Neural progenitor cell (in vitro differentiated cells): Measurements from ENCODE around the gene TMEM161B. TPM values are rescaled to one million over a fixed set of nuclear protein-coding genes. Genes with fewer than 3 reads are reported as not detected.
"Not testable (repeated sequence)": the region's sequence is repeated elsewhere in the genome, so short reads cannot be mapped to it uniquely, and the experiment has no call there.

Source experiments
- DNase-seq: peaks from one replicate; pipeline ENCODE4 v3.0.0-alpha.2; 2016; ENCODE audit warnings: low spot score
- H2AFZ ChIP-seq: fragments of 200-600 bp; sonication (generic); replicated peaks from 2 replicates; pipeline ENCODE4 v1.6.1; 2016; ENCODE audit warnings: antibody characterized with exemption
- H3F3A ChIP-seq: fragments of 200-600 bp; sonication (generic); 2 replicates; pipeline ENCODE4 v1.6.1; 2016; ENCODE audit warnings: antibody characterized with exemption, low read depth
- H3K27ac ChIP-seq: fragments of 200-600 bp; sonication (generic); 2 replicates; pipeline ENCODE4 v1.5.1; 2016; ENCODE audit warnings: mild to moderate bottlenecking
- H3K27me3 ChIP-seq: fragments of 200-600 bp; sonication (generic); 2 replicates; pipeline ENCODE4 v1.6.1; 2016; ENCODE audit warnings: mild to moderate bottlenecking, moderate library complexity
- H3K36me3 ChIP-seq: fragments of 200-600 bp; sonication (generic); 2 replicates; pipeline ENCODE4 v1.5.1; 2016
- H3K4me1 ChIP-seq: fragments of 200-600 bp; sonication (generic); 2 replicates; pipeline ENCODE4 v1.6.1; 2016; ENCODE audit warnings: mixed run types
- H3K4me2 ChIP-seq: fragments of 200-600 bp; sonication (generic); 2 replicates; pipeline ENCODE4 v1.6.1; 2016
- H3K4me3 ChIP-seq: fragments of 200-600 bp; sonication (generic); 2 replicates; pipeline ENCODE4 v1.5.1; 2016
- H3K79me2 ChIP-seq: fragments of 200-600 bp; sonication (generic); 2 replicates; pipeline ENCODE4 v1.6.1; 2016; ENCODE audit warnings: low read depth
- H3K9ac ChIP-seq: fragments of 200-600 bp; sonication (generic); 2 replicates; pipeline ENCODE4 v1.6.1; 2016
- H3K9me3 ChIP-seq: fragments of 200-600 bp; sonication (generic); 2 replicates; pipeline ENCODE4 v1.5.1; 2016; ENCODE audit warnings: low read depth
- H4K20me1 ChIP-seq: fragments of 200-600 bp; sonication (generic); 2 replicates; pipeline ENCODE4 v1.6.1; 2016; ENCODE audit warnings: low read depth
- H3K27ac Mint-ChIP-seq: 3 replicates; pipeline ENCODE4 v1.8.0; 2021; ENCODE audit warnings: mixed read lengths
- H3K27me3 Mint-ChIP-seq: 2 replicates; pipeline ENCODE4 v1.8.0; 2022; ENCODE audit warnings: low read depth, mild to moderate bottlenecking, inconsistent platforms, moderate library complexity, mixed read lengths; ENCODE audit not compliant: insufficient read depth
- H3K36me3 Mint-ChIP-seq: 3 replicates; pipeline ENCODE4 v1.8.0; 2021; ENCODE audit warnings: mixed read lengths
- H3K4me1 Mint-ChIP-seq: 3 replicates; pipeline ENCODE4 v1.8.0; 2021; ENCODE audit warnings: mixed read lengths
- H3K4me3 Mint-ChIP-seq: 3 replicates; pipeline ENCODE4 v1.8.0; 2021; ENCODE audit warnings: mild to moderate bottlenecking, moderate library complexity, mixed read lengths
- H3K9me3 Mint-ChIP-seq: 3 replicates; pipeline ENCODE4 v1.8.0; 2020; ENCODE audit warnings: mixed read lengths
- EZH2 ChIP-seq: fragments of 200-600 bp; sonication (generic); IDR thresholded peaks from 2 replicates; pipeline ENCODE4 v1.6.1; 2017; ENCODE audit warnings: antibody characterized with exemption, mild to moderate bottlenecking, moderate library complexity
- EZH2phosphoT487 ChIP-seq: fragments of 200-600 bp; sonication (generic); IDR thresholded peaks from 2 replicates; pipeline ENCODE4 v1.6.1; 2017; ENCODE audit warnings: antibody characterized with exemption
- total RNA-seq: library from RNA; depleted of rRNA; stranded (reverse); fragments of >200 nt; gene quantifications from 2 replicates; pipeline ENCODE4 v1.2.3, GENCODE V29; 2015; ENCODE audit warnings: low replicate concordance
- TF ChIP-seq, protein P1 (sequence below): fragments of 200-600 bp; sonication (generic); IDR thresholded peaks from 2 replicates; pipeline ENCODE4 v1.5.1; 2017; ENCODE audit warnings: antibody characterized with exemption, mild to moderate bottlenecking

The TMEM161B gene
- total RNA-seq, 1 donor from 2014 or later: 46.1 TPM

- H3K27ac Mint-ChIP-seq: no peak overlapping the region
- H3K4me1 ChIP-seq: no peaks in the 10 kb centered on the region
- H3K4me1 Mint-ChIP-seq: no peaks in the 10 kb centered on the region
- no peaks in the 10 kb centered on the region for H3F3A ChIP-seq
- TF ChIP-seq EZH2phosphoT487 (no peak), EZH2 (no peak)
- TF ChIP-seq, protein P1, sequence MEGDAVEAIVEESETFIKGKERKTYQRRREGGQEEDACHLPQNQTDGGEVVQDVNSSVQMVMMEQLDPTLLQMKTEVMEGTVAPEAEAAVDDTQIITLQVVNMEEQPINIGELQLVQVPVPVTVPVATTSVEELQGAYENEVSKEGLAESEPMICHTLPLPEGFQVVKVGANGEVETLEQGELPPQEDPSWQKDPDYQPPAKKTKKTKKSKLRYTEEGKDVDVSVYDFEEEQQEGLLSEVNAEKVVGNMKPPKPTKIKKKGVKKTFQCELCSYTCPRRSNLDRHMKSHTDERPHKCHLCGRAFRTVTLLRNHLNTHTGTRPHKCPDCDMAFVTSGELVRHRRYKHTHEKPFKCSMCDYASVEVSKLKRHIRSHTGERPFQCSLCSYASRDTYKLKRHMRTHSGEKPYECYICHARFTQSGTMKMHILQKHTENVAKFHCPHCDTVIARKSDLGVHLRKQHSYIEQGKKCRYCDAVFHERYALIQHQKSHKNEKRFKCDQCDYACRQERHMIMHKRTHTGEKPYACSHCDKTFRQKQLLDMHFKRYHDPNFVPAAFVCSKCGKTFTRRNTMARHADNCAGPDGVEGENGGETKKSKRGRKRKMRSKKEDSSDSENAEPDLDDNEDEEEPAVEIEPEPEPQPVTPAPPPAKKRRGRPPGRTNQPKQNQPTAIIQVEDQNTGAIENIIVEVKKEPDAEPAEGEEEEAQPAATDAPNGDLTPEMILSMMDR: no peak
- H3K9ac ChIP-seq: no peak overlapping the region
- no peaks in the 10 kb centered on the region for H3K27me3 ChIP-seq
- no peak overlapping the region for H3K4me3 ChIP-seq
- H3K27ac ChIP-seq: no peak overlapping the region
- peaks cover 5% of the 10 kb centered on the region for H3K36me3 ChIP-seq
- peaks cover 25% of the 10 kb centered on the region for H3K9me3 Mint-ChIP-seq
- no peak overlapping the region for H3K4me2 ChIP-seq
- no peaks in the 10 kb centered on the region for H4K20me1 ChIP-seq
- no peaks in the 10 kb centered on the region for H3K79me2 ChIP-seq
- H3K9me3 ChIP-seq: peaks cover 19% of the 10 kb centered on the region
- no peak overlapping the region for H2AFZ ChIP-seq
- no peak for DNase-seq
- peaks cover 21% of the 10 kb centered on the region for H3K36me3 Mint-ChIP-seq
- H3K27me3 Mint-ChIP-seq: peaks cover 5% of the 10 kb centered on the region
- H3K4me3 Mint-ChIP-seq: no peak overlapping the region
Measured at GRCh38 chr5:88188458-88189132, 80.0 kb downstream of the TMEM161B start.

DNA sequence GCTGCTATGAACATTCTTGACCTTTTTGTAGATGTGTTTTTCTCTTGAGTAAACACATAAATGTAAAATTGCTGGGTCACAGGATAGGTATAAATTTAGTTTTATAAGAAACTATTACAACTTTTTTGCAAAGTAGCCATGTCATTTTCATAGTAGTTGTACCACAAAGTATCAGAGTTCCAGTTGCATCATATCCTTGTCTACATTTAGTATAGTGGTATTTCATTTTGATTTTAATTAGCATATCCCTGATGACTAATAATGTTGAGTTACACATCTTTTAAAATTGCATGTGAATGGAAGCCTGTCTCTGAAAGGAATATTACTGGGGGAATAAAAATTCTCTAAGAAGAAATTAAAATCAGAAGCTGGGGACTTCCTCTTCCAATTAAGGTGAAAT lies 85.4 kb downstream of the TMEM161B start:
- no peak overlapping the region for H3K4me3 Mint-ChIP-seq
- no peaks in the 10 kb centered on the region for H3K4me1 Mint-ChIP-seq
- Histone ChIP-seq H4K20me1 (no peaks in the 10 kb centered on the region), H3K4me3 (no peak overlapping the region), H2AFZ (no peak overlapping the region), H3K79me2 (no peaks in the 10 kb centered on the region), H3K27me3 (no peaks in the 10 kb centered on the region), H3K36me3 (peaks cover 5% of the 10 kb centered on the region), H3K9ac (no peak overlapping the region), H3K27ac (no peak overlapping the region), H3K9me3 (peaks cover 12% of the 10 kb centered on the region), H3F3A (no peaks in the 10 kb centered on the region), H3K4me1 (no peaks in the 10 kb centered on the region), H3K4me2 (no peak overlapping the region)
- DNase-seq: no peak
- peaks cover 5% of the 10 kb centered on the region for H3K36me3 Mint-ChIP-seq
- H3K9me3 Mint-ChIP-seq: peaks cover 8% of the 10 kb centered on the region
- H3K27ac Mint-ChIP-seq: no peak overlapping the region
- TF ChIP-seq, protein P1: no peak
- TF ChIP-seq EZH2phosphoT487 (no peak), EZH2 (no peak)
- no peaks in the 10 kb centered on the region for H3K27me3 Mint-ChIP-seq

- not testable (repeated sequence) for H3K27me3 Mint-ChIP-seq, H3K27ac Mint-ChIP-seq, H3K27me3 ChIP-seq, H3K4me3 ChIP-seq, H3F3A ChIP-seq, H3K4me3 Mint-ChIP-seq, H3K9ac ChIP-seq, H4K20me1 ChIP-seq, H3K9me3 ChIP-seq, H3K36me3 ChIP-seq, H3K4me1 ChIP-seq, H3K9me3 Mint-ChIP-seq, H2AFZ ChIP-seq, H3K4me1 Mint-ChIP-seq, H3K79me2 ChIP-seq, DNase-seq, H3K36me3 Mint-ChIP-seq, H3K4me2 ChIP-seq, H3K27ac ChIP-seq
Measured at GRCh38 chr5:88177486-88177885, 91.2 kb downstream of the TMEM161B start.
